ENCODE measurements around the gene RAPGEF5.

Gene RAPGEF5

GRCh38 chr7:22138886-22139285, 218.1 kb downstream of the RAPGEF5 start:
- TF ChIP-seq ZNF274 (IDR thresholded peaks at IDR 0.05; ENCODE audit: low read depth, low read length), result no peak

GRCh38 chr7:22138106-22138505, 218.8 kb downstream of the RAPGEF5 start:
- no peak for TF ChIP-seq ZNF274 (IDR thresholded peaks at IDR 0.05; ENCODE audit: low read depth, low read length)
- H3K4me3 ChIP-seq (ENCODE audit: low read length), result no peak overlapping the region

More at GRCh38 chr7:22138886-22139285, 218.1 kb downstream of the RAPGEF5 start:
- no peak overlapping the region for H3K4me3 ChIP-seq (ENCODE audit: low read length)

- TF ChIP-seq ZNF274 (IDR thresholded peaks at IDR 0.05; ENCODE audit: low read depth, low read length), result no peak
- no peak overlapping the region for H3K4me3 ChIP-seq (ENCODE audit: low read length)
Measured at GRCh38 chr7:22137466-22137865, 219.5 kb downstream of the RAPGEF5 start.

DNA sequence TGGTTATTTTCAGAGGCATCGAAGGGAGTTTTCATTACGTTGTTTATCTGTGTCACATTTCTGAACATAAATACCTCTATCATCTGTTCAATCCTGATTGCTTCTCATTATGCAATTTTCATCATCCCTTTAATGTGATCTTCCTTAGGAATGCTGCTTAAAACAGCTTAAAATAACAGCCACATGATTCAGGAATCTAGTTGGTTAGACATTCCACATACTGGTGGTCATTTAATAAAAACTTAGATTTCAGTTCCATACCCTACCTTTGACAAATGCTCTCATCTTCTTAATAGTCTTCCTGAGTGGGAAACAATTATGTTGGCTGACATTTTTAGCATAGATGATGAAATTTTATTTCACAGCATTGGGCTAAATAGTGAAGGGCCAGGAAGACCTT, 219.9 kb downstream of the RAPGEF5 start:
- TF ChIP-seq ZNF274 (IDR thresholded peaks at IDR 0.05; ENCODE audit: low read depth, low read length), result no peak
- H3K4me3 ChIP-seq (ENCODE audit: low read length), result no peak overlapping the region

- no peak for TF ChIP-seq ZNF274 (IDR thresholded peaks at IDR 0.05; ENCODE audit: low read depth, low read length)
Measured at GRCh38 chr7:22129819-22130580, 227.0 kb downstream of the RAPGEF5 start.

DNA sequence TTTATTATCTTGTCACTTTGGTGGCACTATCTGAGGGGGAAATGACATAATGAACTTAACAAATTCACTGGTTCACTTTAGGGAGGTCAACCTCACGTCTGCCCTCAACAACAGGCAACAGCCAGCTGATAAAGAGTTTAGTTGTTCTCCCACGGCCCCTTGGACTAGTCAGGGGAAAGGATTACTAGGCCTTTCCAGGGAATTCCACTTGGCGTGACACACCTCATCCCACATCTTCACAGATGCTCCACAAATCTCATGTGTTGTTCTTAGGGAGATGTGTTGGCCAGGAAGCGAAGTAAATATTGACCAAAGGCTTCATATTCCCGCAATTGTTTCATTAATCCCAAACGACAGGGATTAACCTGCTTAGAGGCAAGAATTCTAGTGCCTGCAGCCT, 227.8 kb downstream of the RAPGEF5 start:
- no peak for TF ChIP-seq ZNF274 (IDR thresholded peaks at IDR 0.05; ENCODE audit: low read depth, low read length)
- no peak overlapping the region for H3K4me3 ChIP-seq (ENCODE audit: low read length)

More at GRCh38 chr7:22129819-22130580, 227.0 kb downstream of the RAPGEF5 start:
- H3K4me3 ChIP-seq (ENCODE audit: low read length), result no peak overlapping the region

GRCh38 chr7:22128528-22128920, 228.4 kb downstream of the RAPGEF5 start:
- no peak for TF ChIP-seq ZNF274 (IDR thresholded peaks at IDR 0.05; ENCODE audit: low read depth, low read length)
- no peak overlapping the region for H3K4me3 ChIP-seq (ENCODE audit: low read length)

GRCh38 chr7:22127835-22128527, 229.0 kb downstream of the RAPGEF5 start:
- no peak for TF ChIP-seq ZNF274 (IDR thresholded peaks at IDR 0.05; ENCODE audit: low read depth, low read length)
- no peak overlapping the region for H3K4me3 ChIP-seq (ENCODE audit: low read length)

DNA sequence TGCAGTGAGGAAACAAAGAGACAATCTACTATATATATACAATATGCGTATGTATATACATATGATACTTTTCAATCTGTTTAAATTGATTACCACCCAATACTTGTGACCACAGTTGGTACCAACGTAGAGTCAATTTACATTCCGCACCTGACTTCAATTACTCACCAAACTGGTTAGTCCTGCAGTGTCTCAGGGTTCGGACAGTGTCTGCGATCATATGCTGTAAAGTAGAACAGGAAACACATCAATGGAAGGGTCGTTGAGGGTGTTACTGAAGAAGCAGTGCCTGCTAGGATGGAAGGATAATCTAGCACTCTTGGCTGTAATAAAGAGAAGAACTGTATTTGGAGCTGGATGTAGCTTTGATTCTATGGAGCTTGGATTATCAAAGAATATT, 231.5 kb downstream of the RAPGEF5 start:
- TF ChIP-seq ZNF274 (IDR thresholded peaks at IDR 0.05; ENCODE audit: low read depth, low read length), result no peak
- H3K4me3 ChIP-seq (ENCODE audit: low read length), result no peak overlapping the region

DNA sequence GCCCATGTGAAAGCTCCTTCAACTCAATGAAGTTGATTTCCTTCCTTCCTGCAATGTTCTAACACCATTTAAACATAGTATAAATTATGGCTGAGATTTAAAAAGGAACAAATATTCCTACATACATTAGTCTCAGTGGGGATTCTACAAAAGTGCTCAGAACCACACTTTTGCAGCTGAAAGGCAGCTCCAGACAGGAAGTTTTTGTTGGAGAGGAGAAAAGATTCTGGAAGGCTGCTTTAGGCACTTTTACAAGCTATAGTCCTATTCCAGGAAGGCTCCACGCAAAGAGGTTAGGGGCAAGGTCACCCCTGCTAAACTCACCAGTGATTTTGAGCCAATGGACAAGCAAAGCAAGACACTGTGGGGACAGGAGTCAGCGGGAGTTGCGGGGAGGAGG, 232.0 kb downstream of the RAPGEF5 start:
- no peak for TF ChIP-seq ZNF274 (IDR thresholded peaks at IDR 0.05; ENCODE audit: low read depth, low read length)
- no peak overlapping the region for H3K4me3 ChIP-seq (ENCODE audit: low read length)

DNA sequence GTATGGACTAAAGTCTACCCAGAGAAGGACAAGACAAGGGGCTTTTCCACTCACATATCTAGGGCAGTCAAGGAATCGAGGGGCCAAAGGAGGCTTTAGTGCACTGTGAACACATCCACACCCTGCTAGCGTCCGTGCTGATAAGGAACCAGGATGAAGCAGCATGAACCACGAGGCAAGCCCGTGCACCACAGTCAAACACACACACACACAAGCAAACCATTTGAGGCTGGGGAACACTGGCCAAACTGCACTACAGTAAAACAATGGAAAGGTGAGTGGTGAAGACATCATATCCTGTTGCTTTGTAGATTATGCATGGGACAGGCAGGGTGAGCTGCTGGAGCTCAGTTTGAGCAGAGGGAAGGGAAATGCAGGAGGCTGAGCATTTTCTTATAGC, 233.8 kb downstream of the RAPGEF5 start:
- TF ChIP-seq ZNF274 (IDR thresholded peaks at IDR 0.05; ENCODE audit: low read depth, low read length), result no peak
- H3K4me3 ChIP-seq (ENCODE audit: low read length), result no peak overlapping the region

- H3K4me3 ChIP-seq (ENCODE audit: low read length), result no peak overlapping the region
- TF ChIP-seq ZNF274 (IDR thresholded peaks at IDR 0.05; ENCODE audit: low read depth, low read length), result no peak
Measured at GRCh38 chr7:22121702-22122474, 235.1 kb downstream of the RAPGEF5 start.

GRCh38 chr7:22120391-22121053, 236.4 kb downstream of the RAPGEF5 start:
- TF ChIP-seq ZNF274 (IDR thresholded peaks at IDR 0.05; ENCODE audit: low read depth, low read length), result no peak
- no peak overlapping the region for H3K4me3 ChIP-seq (ENCODE audit: low read length)

DNA sequence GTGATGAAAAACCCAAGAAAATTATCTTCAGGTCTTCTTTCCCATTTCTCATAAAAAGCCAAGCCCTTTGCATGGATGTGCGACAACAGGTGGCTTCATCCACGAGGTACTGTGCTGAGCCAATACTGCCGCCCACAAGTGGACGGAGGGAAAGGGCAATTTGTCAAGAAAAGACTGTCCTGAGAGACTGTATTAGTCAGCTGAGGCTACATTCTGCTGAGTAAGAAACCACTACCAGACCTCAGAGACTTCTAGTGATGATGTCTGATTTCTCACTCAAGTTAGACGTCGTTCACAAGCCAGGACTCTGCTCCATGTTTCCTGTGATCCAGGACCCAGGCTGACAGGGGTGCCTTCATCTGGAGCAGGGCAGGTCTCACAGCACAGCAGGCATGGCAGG, 239.7 kb downstream of the RAPGEF5 start:
- TF ChIP-seq ZNF274 (IDR thresholded peaks at IDR 0.05; ENCODE audit: low read depth, low read length), result no peak
- H3K4me3 ChIP-seq (ENCODE audit: low read length), result no peak overlapping the region

Data from GM08714 (cell line).